ENCODE data around the gene ST6GAL1.

Gene ST6GAL1

DNA sequence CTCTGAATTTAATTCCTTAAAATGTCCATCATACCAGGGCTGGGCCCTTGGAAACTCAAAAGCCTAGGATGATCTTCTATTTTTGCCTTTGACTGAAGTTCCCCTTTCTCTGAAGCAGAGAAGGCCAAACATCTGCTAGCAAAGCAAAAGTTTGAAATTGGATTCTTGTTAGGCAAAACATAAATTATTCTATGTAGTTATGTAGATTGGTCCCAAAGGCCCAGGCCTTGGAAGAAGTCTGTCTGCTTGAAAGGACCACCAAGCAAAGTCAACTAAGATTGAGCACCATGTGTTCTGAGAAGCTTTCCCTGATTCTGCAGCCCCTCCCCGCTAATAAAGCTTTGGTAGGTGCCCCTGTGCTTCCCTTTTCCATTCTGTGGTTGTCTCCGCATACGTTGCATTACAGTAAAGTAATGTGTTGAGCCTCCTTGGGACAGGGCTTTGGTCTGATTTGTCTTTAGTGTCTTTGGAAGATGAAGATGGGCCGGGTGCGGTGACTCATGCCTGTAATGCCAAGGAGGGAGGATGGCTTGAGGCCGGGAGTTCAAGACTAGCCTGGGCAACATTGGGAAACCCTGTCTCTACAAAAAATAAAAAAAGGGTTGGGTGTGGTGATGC, 152.5 kb downstream of the ST6GAL1 start:
- TF ChIP-seq RAD21 (IDR thresholded peaks at IDR 0.05; ENCODE audit: low read depth): no peak
- TF ChIP-seq, protein P1, sequence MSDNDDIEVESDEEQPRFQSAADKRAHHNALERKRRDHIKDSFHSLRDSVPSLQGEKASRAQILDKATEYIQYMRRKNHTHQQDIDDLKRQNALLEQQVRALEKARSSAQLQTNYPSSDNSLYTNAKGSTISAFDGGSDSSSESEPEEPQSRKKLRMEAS (IDR thresholded peaks at IDR 0.05): no peak

DNA sequence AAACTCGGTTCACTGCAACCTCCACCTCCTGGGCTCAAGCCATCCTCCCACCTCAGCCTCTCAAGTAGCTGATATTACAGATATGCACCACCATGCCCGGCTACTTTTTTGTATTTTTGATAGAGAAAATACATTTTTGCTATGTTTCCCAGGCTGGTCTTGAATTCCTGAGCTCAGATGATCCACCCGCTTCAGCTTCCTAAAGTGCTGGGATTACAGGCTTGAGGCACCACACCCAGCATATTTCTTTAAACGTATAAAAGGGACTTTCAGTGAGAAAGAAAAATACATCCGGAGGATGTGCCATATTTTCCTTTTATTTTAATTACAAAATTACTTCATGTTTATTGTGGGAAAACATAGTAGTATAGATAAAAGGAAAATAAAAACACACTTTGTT, 153.8 kb downstream of the ST6GAL1 start:
- no peak for TF ChIP-seq TAF1 (IDR thresholded peaks at IDR 0.05; ENCODE audit: low read depth)
- TF ChIP-seq TEAD4 (IDR thresholded peaks at IDR 0.05): no peak

DNA sequence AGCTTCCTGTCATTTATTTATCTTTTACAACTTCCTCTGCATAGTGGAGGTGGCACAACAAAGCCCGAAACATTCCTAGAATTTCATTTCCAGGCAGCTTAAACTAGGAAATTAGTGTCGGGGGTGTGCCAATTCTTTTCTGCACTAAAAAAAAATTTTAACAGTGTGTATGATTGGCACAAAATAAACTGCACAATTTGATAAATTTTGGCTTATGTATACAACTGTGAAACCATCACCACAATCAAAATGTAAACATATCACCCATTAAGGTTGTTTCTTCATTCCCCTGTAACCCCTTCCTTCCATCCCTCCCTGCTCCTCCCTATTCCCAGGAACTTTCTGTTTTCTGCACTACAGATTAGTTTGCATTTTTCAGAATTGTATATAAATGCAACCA, 154.3 kb downstream of the ST6GAL1 start:
- TF ChIP-seq, protein P2, sequence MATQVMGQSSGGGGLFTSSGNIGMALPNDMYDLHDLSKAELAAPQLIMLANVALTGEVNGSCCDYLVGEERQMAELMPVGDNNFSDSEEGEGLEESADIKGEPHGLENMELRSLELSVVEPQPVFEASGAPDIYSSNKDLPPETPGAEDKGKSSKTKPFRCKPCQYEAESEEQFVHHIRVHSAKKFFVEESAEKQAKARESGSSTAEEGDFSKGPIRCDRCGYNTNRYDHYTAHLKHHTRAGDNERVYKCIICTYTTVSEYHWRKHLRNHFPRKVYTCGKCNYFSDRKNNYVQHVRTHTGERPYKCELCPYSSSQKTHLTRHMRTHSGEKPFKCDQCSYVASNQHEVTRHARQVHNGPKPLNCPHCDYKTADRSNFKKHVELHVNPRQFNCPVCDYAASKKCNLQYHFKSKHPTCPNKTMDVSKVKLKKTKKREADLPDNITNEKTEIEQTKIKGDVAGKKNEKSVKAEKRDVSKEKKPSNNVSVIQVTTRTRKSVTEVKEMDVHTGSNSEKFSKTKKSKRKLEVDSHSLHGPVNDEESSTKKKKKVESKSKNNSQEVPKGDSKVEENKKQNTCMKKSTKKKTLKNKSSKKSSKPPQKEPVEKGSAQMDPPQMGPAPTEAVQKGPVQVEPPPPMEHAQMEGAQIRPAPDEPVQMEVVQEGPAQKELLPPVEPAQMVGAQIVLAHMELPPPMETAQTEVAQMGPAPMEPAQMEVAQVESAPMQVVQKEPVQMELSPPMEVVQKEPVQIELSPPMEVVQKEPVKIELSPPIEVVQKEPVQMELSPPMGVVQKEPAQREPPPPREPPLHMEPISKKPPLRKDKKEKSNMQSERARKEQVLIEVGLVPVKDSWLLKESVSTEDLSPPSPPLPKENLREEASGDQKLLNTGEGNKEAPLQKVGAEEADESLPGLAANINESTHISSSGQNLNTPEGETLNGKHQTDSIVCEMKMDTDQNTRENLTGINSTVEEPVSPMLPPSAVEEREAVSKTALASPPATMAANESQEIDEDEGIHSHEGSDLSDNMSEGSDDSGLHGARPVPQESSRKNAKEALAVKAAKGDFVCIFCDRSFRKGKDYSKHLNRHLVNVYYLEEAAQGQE (IDR thresholded peaks at IDR 0.05; ENCODE audit: low read depth): no peak
- no peak for TF ChIP-seq FOXM1 (IDR thresholded peaks at IDR 0.05; ENCODE audit: borderline replicate concordance, low read depth)
- TF ChIP-seq, protein P3, sequence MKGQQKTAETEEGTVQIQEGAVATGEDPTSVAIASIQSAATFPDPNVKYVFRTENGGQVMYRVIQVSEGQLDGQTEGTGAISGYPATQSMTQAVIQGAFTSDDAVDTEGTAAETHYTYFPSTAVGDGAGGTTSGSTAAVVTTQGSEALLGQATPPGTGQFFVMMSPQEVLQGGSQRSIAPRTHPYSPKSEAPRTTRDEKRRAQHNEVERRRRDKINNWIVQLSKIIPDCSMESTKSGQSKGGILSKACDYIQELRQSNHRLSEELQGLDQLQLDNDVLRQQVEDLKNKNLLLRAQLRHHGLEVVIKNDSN (IDR thresholded peaks at IDR 0.05): no peak
- TF ChIP-seq YY1 (IDR thresholded peaks at IDR 0.05; ENCODE audit: low read depth): no peak
- TF ChIP-seq TEAD4 (IDR thresholded peaks at IDR 0.05): no peak
- TF ChIP-seq EGR1 (IDR thresholded peaks at IDR 0.05): no peak
- no peak for TF ChIP-seq EP300 (IDR thresholded peaks at IDR 0.05; ENCODE audit: borderline replicate concordance)
- TF ChIP-seq ZBTB7A (IDR thresholded peaks at IDR 0.05; ENCODE audit: low read depth): no peak
- no peak for TF ChIP-seq NFIC (IDR thresholded peaks at IDR 0.05)
- no peak for TF ChIP-seq CREB1 (IDR thresholded peaks at IDR 0.05; ENCODE audit: low read depth)
- TF ChIP-seq TAF1 (IDR thresholded peaks at IDR 0.05; ENCODE audit: low read depth): no peak
- TF ChIP-seq RAD21 (IDR thresholded peaks at IDR 0.05; ENCODE audit: low read depth): no peak
- TF ChIP-seq, protein P1 (IDR thresholded peaks at IDR 0.05): no peak
- TF ChIP-seq CEBPB (IDR thresholded peaks at IDR 0.05): no peak
- TF ChIP-seq TCF12 (IDR thresholded peaks at IDR 0.05; ENCODE audit: low read depth): no peak

DNA sequence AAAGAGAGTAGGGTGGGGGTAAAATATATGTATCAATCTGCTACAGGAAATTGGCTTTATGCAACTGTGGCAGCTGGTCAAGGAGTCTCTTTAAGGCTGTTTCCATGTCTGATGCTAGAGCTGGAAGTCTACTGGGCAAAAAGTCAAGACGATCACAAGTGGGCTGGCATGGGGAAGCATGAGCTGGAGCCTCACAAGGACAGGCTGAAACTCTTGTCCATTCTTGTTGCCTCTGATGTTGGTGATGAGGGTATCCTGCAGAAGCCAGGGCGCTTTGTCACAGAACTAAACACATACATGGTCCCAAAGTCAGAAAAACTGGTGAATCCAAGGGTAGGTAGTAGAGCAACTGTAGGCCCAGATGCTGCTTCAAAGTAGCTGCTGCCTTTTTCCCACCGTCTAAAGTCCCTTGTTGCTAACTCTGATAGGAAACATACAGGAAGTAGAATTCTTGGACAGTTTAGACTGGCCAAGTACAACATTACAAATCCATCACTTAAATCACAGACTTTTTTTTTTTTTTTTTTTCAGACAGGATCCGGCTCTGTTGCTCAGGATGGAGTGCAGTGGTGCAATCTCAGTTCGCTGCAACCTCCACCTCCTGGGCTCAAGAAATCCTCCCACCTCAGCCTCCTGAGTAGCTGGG, 154.8 kb downstream of the ST6GAL1 start:
- TF ChIP-seq ZBTB7A (IDR thresholded peaks at IDR 0.05; ENCODE audit: low read depth) (no peak), EGR1 (IDR thresholded peaks at IDR 0.05) (no peak), FOXM1 (IDR thresholded peaks at IDR 0.05; ENCODE audit: borderline replicate concordance, low read depth) (no peak), RAD21 (IDR thresholded peaks at IDR 0.05; ENCODE audit: low read depth) (no peak)
- TF ChIP-seq, protein P3 (IDR thresholded peaks at IDR 0.05): no peak
- TF ChIP-seq, protein P2 (IDR thresholded peaks at IDR 0.05; ENCODE audit: low read depth): no peak

DNA sequence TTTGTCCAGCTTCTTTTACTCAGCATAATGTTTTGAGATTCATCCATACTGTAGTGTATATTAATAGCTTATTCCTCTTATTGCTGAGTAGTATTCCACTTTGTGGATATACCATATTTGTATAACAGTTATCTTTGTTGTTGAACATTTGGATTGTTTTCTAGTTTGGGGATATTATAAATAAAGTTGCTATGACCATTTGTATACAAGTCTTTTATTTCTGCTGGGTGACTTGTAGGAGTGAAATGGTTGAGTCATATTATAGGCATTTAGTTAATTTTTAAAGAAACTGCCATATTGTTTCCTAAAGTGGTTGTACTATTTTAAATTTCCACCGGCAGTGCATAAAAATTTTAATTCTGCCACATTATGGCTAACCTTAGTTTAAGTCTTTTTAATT, 155.6 kb downstream of the ST6GAL1 start:
- TF ChIP-seq EP300 (IDR thresholded peaks at IDR 0.05; ENCODE audit: borderline replicate concordance) (no peak), TEAD4 (IDR thresholded peaks at IDR 0.05) (no peak), RAD21 (IDR thresholded peaks at IDR 0.05; ENCODE audit: low read depth) (no peak), CEBPB (IDR thresholded peaks at IDR 0.05) (no peak), NFIC (IDR thresholded peaks at IDR 0.05) (no peak), CREB1 (IDR thresholded peaks at IDR 0.05; ENCODE audit: low read depth) (no peak), FOXM1 (IDR thresholded peaks at IDR 0.05; ENCODE audit: borderline replicate concordance, low read depth) (no peak), YY1 (IDR thresholded peaks at IDR 0.05; ENCODE audit: low read depth) (no peak), EGR1 (IDR thresholded peaks at IDR 0.05) (no peak), TCF12 (IDR thresholded peaks at IDR 0.05; ENCODE audit: low read depth) (no peak), TAF1 (IDR thresholded peaks at IDR 0.05; ENCODE audit: low read depth) (no peak), ZBTB7A (IDR thresholded peaks at IDR 0.05; ENCODE audit: low read depth) (no peak)
- TF ChIP-seq, protein P1 (IDR thresholded peaks at IDR 0.05): no peak
- TF ChIP-seq, protein P3 (IDR thresholded peaks at IDR 0.05): no peak
- TF ChIP-seq, protein P2 (IDR thresholded peaks at IDR 0.05; ENCODE audit: low read depth): no peak

Data from Ishikawa (cell line).